Germinal center (tissue), 1 donor: ENCODE measurements around the gene IFIT3.

Experiments used
- DNase-seq: peaks from one replicate; pipeline ENCODE4 v3.0.0; 2012; ENCODE audit warnings: mixed read lengths, low spot score

Gene IFIT3

GRCh38 chr10:89360157-89360556, 32.4 kb downstream of the IFIT3 start:
- DNase-seq, result no peak

- no peak for DNase-seq
Measured at GRCh38 chr10:89362929-89363328, 35.1 kb downstream of the IFIT3 start.

GRCh38 chr10:89363729-89364442, 36.1 kb downstream of the IFIT3 start:
- no peak for DNase-seq

GRCh38 chr10:89364531-89364930, 36.7 kb downstream of the IFIT3 start:
- DNase-seq, result no peak

GRCh38 chr10:89367529-89367928, 39.7 kb downstream of the IFIT3 start:
- DNase-seq, result no peak

- no peak for DNase-seq
Measured at GRCh38 chr10:89368129-89368528, 40.3 kb downstream of the IFIT3 start.

GRCh38 chr10:89369156-89370105, 41.6 kb downstream of the IFIT3 start:
- DNase-seq, result peak; percentile 22

GRCh38 chr10:89371079-89371478, 43.3 kb downstream of the IFIT3 start:
- no peak for DNase-seq

GRCh38 chr10:89371987-89372386, 44.2 kb downstream of the IFIT3 start:
- DNase-seq, result no peak

- no peak for DNase-seq
Measured at GRCh38 chr10:89373916-89374711, 46.3 kb downstream of the IFIT3 start.

- no peak for DNase-seq
Measured at GRCh38 chr10:89374713-89375141, 46.9 kb downstream of the IFIT3 start.

- no peak for DNase-seq
Measured at GRCh38 chr10:89377705-89378637, 50.2 kb downstream of the IFIT3 start, which contains the start of gene IFIT1B. Gene IFIT1B, plus strand, starts transcription at chr10:89378056. Its CDS starts 80 bp downstream, at chr10:89378136.

- no peak for DNase-seq
Measured at GRCh38 chr10:89379103-89379502, 51.3 kb downstream of the IFIT3 start.

- DNase-seq, result no peak
Measured at GRCh38 chr10:89382757-89383156, 55.0 kb downstream of the IFIT3 start.

GRCh38 chr10:89384474-89385340, 56.9 kb downstream of the IFIT3 start:
- no peak for DNase-seq

GRCh38 chr10:89388806-89389205, 61.0 kb downstream of the IFIT3 start:
- no peak for DNase-seq

GRCh38 chr10:89389254-89389653, 61.5 kb downstream of the IFIT3 start:
- DNase-seq, result no peak
